Iris pigment epithelial cell (primary cell): ENCODE data around the gene FBN3.
A peak's percentile ranks its signal among the peaks of the same experiment; 100 is the strongest.
"Not testable (repeated sequence)": the region's sequence is repeated elsewhere in the genome, so short reads cannot be mapped to it uniquely, and the experiment has no call there.

Source experiments
- DNase-seq: peaks from one replicate; pipeline ENCODE4 v3.0.0-alpha.2; 2011; ENCODE audit warnings: low read depth

The FBN3 gene

DNA sequence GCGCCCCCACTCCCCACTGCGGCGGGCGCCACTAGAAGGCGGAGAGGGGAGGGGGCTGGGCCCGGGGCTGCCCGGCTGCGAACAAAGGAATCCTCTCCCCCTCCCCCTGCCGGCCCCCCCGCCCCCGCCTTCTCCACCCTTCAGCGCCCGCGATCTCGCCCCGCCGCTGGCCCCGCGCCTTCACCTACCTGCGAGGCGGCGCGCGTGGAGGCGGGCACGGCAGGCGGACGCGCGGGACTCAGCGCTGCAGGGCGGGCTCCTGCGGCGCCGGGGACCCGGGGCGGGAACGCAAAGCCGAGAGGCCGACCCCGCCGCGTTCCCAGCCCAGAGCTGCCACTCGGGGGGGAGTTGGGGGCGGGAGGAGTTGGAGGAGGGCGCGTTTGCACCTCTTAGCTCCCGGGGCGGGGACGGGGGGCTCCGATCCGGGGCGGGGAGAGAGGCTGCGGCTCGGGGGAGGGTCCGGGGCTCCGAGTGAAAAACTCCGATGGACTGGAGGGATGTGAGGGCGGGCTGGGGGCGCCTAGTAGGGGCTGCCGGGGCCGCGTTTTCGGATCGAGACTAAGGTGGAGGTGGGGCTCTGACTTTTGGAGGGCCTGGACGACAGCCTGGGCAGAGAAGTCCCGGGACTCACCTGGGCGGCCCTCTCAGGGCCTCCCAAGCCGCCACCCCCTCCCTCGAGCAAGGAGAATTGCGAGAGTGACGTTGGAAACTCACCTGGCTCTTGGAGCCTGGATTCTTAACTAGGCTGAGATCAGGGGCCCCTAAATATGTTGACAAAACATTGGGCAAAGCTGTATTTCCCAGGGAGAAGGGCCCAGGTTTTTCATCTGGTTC, at the start of gene FBN3:
TSS of gene FBN3 (minus strand) at position 332 of the 834 bp plus-strand sequence. CDS start 2,112 bp downstream, outside the sequence.
- DNase-seq = no peak

DNA sequence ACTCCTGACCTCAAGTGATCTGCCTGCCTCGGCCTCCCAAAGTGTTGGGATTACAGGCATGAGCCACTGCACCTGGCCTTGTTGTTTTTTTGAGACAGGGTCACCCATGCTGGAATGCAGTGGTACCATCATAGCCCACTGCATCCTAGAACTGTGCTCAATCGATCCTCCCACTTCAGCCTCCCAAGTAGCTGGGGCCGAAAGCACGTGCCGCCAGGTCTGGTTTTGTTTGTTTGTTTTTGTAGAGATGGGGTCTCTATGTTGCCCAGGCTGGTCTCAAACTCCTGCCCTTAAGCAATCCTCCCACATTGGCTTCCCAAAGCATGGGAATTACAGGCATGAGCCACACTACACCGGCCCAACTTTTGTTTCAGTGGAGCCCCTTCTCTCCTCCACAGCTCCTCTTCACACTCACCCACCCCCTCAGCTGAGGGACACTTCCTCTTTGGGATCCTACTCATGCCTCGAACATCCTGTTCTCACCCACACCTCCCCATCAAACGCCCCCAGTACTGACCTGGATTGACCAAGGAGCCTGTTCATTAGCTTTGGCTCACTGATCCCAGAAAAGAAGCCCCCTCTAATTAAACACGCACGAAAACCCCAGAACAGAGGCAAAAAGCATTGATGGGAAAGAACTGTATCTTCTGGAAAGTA, 47.0 kb upstream of the FBN3 start:
- DNase-seq = no peak

DNA sequence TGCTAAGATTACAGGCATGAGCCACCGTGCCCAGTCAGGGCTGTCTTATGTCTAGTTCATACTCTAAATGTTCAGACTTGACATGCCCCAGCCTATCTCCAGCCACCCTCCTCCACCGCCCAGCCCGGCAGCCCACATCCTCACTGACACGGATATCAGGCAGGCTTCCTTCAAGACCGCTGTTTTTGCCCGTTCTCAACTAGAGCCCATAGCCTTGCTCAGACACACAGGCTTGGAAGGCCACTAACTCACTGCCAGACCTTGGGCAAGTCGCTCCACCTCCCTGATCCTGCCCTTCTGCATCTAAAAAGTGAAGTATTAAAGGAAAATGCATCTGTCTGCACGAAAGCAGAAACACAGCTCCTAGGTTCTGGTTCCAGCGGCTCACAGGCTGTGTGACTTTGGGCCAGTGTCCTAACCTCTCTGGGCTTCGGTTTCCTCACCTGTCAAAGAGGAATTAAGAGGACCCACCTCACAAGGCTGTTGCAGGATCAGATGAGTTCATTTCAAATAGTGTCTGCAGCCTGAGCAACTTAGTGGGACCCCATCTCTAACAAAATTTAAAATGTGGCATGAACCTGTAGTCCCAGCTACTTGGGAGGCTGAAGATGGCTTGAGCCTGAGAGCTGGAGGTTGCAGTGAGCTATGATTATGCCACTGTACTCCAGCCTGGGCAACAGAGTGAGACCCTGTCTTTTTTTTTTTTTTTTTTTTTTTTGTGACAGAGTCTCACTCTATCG, 45.3 kb upstream of the FBN3 start:
- DNase-seq = no peak

DNA sequence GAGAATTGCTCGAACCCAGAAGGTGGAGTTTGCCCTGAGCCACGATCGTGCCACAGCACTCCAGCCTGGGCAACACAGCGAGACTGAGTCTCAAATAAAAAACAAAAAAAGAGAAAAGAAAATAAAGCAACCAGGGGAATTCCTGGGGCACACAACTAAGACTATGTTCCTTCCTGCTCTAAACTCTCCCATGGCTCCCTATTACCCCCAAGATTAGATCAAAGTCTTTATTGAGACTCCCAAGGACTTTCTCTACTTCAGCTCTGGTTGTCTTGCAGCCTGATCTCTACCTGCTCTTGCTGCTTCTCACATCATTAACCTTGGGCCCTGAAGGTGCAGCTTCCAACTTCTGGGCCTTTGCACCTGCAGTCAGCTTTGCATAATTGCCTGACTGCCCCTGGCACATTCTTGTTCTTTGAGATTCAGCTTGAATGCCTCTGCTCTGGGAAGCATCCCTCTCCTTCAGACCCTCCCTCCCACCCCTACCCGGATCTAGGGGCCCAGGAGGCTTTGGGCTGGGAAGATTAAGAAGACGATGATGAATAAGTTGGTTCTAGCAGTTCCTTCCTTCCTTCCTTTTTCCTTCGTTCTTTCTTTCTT, 42.9 kb upstream of the FBN3 start:
- DNase-seq = no peak

DNA sequence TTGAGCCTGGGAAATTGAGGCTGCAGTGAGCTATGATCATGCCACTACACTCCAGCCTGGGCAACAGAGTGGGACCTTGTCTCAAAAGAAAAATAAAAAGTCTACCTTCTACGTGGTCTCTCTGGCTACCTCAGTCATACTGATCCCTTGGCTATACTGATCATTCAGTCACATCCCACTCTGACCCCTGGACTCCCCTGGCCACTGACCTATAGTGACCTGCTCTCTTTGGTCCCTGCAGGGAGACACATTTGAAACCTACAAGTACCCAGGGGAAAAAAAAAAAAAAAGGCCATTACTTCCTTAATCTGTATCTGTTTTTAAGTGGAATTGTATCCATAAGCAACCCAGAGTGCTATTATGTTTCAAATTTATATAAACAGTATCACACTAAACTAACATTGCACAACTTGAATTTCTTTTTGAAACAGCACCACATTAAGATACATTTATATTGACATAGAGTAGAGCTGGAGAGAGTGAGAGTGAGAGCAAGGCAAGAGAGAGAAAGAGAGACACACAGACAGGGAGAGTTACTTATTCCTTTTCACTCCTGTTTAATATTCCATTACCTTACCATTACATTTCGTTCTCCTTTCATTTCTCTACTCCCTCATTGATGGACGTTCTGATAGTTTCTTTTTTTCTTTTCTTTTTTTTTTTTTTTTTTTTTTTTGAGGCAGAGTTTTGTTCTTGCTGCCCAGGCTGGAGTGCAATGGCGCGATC, 36.1 kb upstream of the FBN3 start:
- peak; percentile 18 for DNase-seq

DNA sequence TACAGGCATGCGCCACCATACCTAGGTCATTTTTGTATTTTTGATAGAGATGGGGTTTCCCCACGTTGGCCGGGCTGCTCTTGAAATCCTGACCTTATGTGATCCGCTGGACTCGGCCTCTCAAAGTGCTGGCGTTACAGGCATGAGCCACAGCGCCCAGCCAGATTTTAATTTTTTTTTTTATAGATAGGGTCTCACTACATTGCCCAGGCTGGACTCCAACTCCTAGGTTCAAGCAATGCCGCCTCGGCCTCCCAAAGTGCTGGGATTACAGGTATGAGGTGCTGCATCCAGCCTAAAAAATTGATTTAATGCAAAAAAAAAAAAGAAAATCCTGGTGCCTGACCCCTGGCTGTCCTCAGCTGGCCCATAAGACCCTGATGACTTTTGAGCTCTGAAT, 34.9 kb upstream of the FBN3 start:
- no peak for DNase-seq

DNA sequence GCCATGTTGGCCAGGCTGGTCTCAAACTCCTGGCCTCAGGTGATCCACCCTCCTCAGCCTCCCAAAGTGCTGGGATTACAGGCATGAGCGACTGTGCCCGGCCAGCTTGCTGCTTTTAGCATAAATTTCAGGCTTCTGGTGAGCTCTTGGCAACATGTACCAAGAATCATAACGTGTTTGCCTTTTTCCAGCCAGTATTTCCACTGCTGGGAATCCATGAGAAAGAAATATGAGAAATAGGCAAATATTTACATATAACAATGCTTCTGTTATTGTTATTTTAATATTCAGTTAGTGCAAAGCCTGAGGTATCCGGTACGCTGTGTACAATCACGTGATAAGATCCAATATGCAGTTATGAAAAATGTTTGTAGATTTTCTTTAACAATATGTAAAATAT, 30.6 kb upstream of the FBN3 start:
- DNase-seq = no peak

DNA sequence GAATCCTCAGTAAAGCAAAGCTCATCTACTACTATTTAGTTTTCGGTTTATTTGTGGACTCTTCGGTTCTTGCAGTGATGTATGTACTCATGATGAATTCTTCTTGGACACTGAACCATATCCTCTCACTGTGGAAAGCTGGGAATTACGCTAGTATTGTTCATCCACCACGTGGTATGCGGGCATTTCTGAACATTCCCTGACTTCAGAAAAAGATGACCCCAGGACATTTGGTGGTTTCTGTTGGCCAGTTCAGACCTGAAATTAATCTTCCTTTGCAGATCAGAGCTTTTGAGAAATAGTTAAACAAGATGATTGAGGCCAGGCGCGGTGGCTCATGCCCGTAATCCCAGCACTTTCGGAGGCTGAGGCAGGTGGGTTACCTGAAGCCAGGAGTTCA, 25.3 kb upstream of the FBN3 start:
- peak; percentile 40 for DNase-seq

DNA sequence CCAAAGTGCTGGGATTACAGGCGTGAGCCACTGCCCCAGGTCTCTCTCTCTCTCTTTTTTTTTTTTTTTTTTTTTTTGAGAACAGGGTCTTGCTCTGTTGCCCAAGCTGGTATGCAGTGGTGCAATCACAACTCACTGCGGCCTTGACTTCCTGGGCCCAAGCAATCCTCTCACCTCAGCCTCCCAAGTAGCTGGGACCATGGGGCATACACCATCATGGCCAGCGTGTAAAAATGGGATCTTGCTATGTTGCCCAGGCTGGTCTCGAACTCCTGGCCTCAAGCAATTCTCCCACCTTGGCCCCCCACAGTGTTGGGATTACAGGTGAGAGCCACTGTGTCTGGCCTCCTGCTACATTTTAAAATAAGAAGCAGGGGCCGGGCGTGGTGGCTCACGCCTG, 19.1 kb upstream of the FBN3 start:
- DNase-seq = no peak

DNA sequence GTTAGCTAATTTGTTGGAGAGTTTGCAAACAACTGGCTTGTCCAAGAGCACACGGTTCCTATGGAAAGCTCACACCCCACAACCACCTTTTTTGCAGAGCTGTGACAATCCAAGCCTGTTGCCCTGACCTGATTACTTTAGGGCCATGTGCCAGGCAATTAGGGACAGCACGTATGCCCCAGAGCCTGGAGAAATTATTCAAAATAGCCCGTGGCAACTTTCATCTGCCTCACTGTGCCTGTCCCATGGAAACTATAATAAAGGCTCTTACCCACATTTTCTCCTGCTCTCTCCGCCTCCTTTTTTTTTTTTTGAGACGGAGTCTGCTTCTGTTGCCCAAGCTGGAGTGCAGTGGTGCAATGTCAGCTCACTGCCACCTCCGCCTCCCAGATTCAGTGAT, 18.6 kb upstream of the FBN3 start:
- DNase-seq = no peak

DNA sequence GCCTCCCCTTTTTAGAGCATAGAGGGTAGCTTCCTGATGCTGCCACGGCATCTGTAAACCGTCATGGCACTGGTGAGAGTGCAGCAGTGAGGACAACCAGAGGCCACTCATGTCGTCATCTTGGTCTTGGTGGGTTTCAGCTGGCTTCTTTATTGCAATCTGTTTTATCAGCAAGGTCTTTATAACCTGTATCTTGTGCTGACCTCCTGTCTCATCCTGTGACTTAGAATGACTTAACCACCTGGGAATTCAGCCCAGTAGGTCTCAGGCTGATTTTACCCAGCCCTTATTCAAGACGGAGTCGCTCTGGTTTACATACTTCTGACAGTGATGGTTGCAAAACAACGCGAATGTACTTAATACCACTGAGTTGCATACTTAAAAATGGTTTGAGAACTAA, 14.4 kb upstream of the FBN3 start:
- peak; percentile 77 for DNase-seq

DNA sequence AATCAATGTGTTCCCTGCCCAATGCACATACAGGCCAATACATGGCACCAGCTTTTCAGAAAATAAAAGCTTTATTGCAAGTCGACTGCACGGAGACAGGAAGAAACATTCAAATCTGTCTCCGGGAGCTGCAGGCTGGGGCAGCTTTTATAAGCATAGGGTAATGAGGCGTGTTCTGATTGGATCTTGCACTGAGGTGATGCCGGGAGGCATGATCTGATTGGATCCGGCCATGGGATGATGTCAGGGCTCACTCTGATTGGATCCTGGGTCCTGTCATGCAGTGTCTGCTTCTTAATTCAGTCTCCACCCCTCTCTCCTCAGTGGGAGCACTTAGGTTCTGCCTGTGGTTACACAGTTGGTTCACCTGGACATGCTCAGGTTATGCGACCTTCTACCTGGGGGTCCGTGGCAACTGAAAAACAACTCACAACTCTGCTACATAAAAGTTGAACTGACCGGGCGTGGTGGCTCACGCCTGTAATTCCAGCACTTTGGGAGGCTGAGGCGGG, 11.8 kb upstream of the FBN3 start:
- peak; percentile 25 for DNase-seq

DNA sequence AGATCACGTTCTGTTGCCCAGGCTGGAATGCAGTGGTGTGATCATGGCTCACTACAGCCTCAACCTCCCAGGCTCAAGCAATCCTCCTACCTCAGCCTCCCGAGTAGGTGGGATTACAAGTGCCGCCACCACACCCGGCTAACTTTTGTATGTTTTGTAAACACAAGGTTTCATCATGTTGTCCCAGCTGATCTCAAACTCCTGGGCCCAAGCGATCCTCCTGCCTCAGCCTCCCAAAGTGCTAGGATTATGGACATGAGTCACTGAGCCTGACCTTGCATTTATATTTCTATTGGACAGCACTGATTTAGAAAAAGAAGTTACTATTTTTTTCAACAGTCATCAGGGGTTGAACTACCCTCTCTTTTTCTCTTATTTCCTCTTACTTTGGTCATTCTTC, 9.9 kb upstream of the FBN3 start:
- DNase-seq = not testable (repeated sequence)

DNA sequence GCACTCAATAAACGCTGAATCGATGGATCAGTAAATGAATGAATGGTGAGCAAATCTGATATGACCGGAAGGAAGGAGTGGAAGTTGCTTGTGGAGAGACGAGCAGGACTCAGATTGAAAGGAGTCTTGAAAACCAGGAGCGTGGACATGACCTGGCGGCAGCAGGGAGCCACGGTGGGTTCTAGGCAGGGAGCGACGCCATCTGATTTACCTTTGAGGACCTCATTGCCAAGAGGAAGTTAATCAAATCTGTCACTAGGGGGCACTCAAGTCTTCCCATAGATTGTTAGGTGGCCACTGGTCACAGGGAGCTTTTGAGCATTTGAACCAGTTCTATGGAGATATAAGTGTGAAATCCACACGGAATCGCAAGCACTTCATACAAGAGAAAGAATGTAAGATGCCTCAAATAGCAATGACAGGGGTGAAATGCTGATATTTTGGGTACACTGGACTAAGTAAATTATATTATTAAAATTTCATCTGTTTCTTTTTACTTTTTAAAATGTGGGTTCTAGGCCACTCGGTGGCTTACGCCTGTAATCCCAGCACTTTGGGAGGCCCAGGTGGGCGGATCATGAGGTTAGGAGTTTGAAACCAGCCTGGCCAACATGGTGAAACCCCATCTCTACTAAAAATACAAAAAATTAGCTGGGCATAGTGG, 9.2 kb upstream of the FBN3 start:
- DNase-seq = peak; percentile 79

DNA sequence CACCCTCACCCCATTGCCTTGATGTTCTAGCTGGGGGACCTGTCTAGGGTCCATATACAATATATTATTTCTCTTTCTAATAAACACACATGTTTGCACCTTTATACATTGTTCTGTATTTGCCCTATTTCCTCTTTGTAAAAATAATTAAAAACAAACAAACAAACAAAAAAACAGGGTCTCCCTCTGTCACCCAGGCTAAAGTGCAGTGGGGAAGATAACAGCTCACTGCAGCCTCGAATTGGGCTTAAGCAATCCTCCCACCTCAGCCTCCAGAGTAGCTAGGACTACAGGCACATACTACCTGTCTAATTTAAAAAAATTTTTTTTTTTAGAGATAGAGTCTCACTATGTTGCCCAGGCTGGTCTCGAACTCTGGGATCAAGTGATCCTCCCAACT, 5.9 kb upstream of the FBN3 start:
- DNase-seq = no peak

DNA sequence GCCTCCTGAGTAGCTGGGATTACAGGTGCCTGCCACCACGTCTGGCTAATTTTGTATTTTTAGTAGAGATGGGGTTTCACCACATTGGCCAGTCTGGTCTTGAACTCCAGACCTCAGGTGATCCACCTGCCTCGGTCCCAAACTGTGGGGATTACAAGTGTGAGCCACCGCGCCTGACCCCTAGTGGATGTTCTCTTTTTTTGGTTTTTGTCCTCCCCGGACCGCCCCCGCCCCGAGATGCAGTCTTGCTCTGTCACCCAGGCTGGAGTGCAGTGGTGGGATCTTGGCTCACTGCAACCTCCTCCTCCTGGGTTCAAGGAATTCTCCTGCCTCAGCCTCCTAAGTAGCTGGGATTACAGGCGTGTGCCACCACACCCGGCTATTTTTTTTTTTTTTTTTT, 4.6 kb upstream of the FBN3 start:
- not testable (repeated sequence) for DNase-seq

DNA sequence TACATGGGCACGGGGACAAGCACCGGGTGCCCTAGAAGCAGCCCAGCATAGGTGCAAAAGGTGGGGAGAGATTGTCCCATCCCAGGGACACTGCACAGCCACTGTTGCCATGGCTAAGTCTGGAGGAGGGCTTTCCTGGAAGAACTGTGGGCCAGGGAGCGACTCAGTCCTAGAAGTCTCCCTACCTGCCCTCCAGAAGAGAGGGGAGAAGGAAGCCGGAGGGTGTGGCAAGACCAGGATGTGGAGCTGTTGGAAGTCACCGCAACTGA, 2.3 kb upstream of the FBN3 start:
- DNase-seq = no peak

DNA sequence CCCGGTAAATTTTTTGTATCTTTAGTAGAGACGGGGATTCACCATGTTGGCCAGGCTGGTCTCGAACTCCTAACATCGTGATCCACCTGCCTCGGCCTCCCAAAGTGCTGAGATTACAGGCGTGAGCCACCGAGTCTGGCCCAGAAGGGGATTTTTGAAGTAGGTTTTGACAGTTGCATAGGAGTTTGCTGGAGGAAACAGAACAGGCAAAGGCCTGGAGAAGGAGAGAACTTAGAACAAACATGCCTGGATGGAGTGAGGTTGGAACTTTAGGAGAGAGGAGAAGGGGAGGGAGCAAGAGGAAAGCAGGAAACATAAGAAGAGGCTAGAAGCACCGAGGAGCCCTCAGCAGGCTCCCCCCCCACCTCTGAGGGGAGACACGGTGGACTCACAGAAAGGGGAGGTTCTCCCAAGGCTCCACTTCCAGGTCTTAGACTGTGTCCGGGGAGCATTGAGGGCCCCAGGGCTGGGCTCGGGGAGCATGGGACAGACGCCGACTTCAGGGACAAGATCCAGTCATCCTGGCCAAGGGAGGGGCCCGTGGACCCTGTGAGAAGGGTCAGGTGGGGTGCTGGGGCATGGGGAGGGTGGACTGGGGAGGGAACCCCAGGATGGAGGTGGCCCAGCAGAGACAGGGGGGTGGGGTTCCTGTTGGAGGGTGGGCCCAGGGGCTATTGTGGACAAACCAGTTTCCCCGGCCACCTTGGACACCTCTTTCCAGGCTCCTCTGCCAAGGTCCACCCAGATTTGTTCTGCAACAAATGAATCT, 1.8 kb upstream of the FBN3 start:
- no peak for DNase-seq

DNA sequence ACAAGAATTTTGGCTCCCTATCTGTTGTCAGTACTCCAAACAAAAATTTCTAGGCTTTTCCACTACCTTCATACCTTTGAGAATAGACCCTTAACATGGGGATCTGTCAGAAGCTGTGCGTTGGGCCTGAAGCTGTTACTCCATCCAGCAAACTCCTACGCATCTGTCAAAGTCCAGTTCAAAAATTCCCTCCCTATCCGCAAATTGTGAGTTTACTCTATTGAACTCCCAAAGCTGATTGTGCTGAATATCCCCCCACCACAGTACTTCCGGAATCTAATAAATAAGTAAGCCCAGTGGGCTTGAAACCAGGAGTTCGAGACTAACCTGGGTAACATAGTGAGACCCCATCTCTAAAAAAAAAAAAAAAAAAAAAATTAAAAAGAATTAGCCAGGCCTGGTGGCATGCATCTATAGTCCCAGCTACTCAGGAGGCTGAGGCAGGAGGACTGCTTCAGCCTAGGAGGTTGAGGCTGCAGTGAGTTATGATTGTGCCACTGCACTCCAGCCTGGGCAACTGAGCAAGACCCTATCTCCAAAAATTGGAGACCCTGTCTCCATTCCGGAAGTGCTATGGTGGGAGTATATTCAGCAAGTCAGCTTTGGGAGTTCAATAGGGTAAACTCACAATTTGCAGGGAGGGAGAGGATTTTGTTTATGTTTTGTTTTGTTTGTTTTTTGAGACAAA, 930 bp upstream of the FBN3 start:
- no peak for DNase-seq
